ENCODE results near the gene VN1R5.
"Not testable (repeated sequence)": the region's sequence is repeated elsewhere in the genome, so short reads cannot be mapped to it uniquely, and the experiment has no call there.

Gene VN1R5

GRCh38 chr1:247273013-247273412, 17.1 kb downstream of the VN1R5 start:
- no peak for DNase-seq (ENCODE audit: low read depth)

- no peak for DNase-seq (ENCODE audit: low read depth)
Observed at GRCh38 chr1:247274605-247275256, 18.9 kb downstream of the VN1R5 start.

GRCh38 chr1:247277191-247277590, 21.3 kb downstream of the VN1R5 start:
- DNase-seq (ENCODE audit: low read depth): no peak

- DNase-seq (ENCODE audit: low read depth): no peak
Observed at GRCh38 chr1:247281001-247281574, 25.2 kb downstream of the VN1R5 start.

- DNase-seq (ENCODE audit: low read depth): no peak
Observed at GRCh38 chr1:247286134-247286670, 30.3 kb downstream of the VN1R5 start.

- no peak for DNase-seq (ENCODE audit: low read depth)
Observed at GRCh38 chr1:247287460-247287859, 31.6 kb downstream of the VN1R5 start.

GRCh38 chr1:247288341-247288740, 32.5 kb downstream of the VN1R5 start:
- no peak for DNase-seq (ENCODE audit: low read depth)

- not testable (repeated sequence) for DNase-seq (ENCODE audit: low read depth)
Observed at GRCh38 chr1:247289274-247289892, 33.5 kb downstream of the VN1R5 start.

GRCh38 chr1:247290576-247290975, 34.7 kb downstream of the VN1R5 start:
- no peak for DNase-seq (ENCODE audit: low read depth)

- DNase-seq (ENCODE audit: low read depth): no peak
Observed at GRCh38 chr1:247291161-247291560, 35.3 kb downstream of the VN1R5 start.

GRCh38 chr1:247291833-247292561, 36.1 kb downstream of the VN1R5 start:
- no peak for DNase-seq (ENCODE audit: low read depth)

GRCh38 chr1:247293047-247293446, 37.2 kb downstream of the VN1R5 start:
- no peak for DNase-seq (ENCODE audit: low read depth)

- no peak for DNase-seq (ENCODE audit: low read depth)
Observed at GRCh38 chr1:247294282-247294681, 38.4 kb downstream of the VN1R5 start.

- DNase-seq (ENCODE audit: low read depth): no peak
Observed at GRCh38 chr1:247295274-247295684, 39.4 kb downstream of the VN1R5 start.

GRCh38 chr1:247295746-247296145, 39.9 kb downstream of the VN1R5 start:
- DNase-seq (ENCODE audit: low read depth): no peak

- no peak for DNase-seq (ENCODE audit: low read depth)
Observed at GRCh38 chr1:247296599-247297180, 40.8 kb downstream of the VN1R5 start.

- DNase-seq (ENCODE audit: low read depth): no peak
Observed at GRCh38 chr1:247297263-247298123, 41.6 kb downstream of the VN1R5 start.

GRCh38 chr1:247298124-247298481, 42.2 kb downstream of the VN1R5 start:
- no peak for DNase-seq (ENCODE audit: low read depth)

- DNase-seq (ENCODE audit: low read depth): no peak
Observed at GRCh38 chr1:247298701-247299100, 42.8 kb downstream of the VN1R5 start.

GRCh38 chr1:247299723-247300381, 44.0 kb downstream of the VN1R5 start:
- no peak for DNase-seq (ENCODE audit: low read depth)
